ENCODE measurements around the gene EIF3M. TPM values are rescaled to one million over a fixed set of nuclear protein-coding genes. Genes with fewer than 3 reads are reported as not detected.

Gene EIF3M
- total RNA-seq: 668 and 975 TPM in 2 replicates

GRCh38 chr11:32583459-32584271 lies at the start of gene EIF3M:
Gene EIF3M (plus strand): TSS chr11:32583831. CDS start chr11:32583888, 57 bp downstream.
- peak; percentile 87 for DNase-seq (ENCODE audit: low read depth)

GRCh38 chr11:32538804-32539203 lies 44.8 kb upstream of the EIF3M start:
- no peak for DNase-seq (ENCODE audit: low read depth)

DNA sequence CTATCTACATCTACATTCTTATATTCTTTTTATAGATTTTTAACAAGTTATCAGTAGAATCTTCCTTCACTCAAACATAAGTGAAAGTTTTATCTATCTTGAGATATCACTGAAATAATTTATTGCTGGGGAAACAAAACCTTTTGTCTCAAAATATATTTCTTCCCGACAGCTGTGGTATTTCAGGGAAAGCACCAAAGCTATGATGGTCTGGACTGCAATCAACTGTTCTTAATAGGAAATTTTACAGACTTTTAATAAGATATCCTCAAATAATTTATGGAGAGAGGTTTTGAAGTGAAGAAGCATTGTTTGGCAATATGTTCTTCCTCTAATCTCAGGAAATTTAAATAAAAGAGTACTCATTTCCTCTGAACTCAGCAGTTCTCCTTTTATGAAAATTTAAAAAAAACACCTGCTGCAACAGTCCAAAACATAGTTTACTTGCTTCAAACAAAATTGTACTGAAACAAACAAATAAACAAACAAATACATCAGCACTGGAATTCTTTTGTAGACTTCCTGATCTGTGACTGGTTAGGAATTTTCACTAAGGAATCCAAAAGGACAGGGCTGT lies 33.9 kb upstream of the EIF3M start:
- no peak for DNase-seq (ENCODE audit: low read depth)

GRCh38 chr11:32550207-32550606 lies 33.4 kb upstream of the EIF3M start:
- DNase-seq (ENCODE audit: low read depth): no peak

DNA sequence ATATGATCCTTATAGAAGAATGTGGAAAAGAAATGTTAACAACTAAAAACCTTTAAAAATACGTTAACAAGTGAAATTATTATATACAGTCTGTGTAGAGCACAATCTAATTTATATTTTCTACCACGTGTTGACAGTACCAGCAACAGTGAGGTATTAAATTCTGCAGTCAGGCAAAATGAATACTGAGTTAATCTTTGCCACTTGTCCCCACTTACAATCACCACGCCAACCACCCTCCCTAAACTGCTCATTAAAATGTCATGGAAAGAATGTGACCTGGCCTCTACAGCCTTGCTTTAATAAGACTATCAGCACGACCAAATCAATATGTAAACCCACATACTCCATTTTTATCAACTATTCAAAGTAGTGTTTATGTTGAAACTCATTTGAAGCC lies 28.5 kb upstream of the EIF3M start:
- DNase-seq (ENCODE audit: low read depth): no peak

GRCh38 chr11:32555895-32556294 lies 27.7 kb upstream of the EIF3M start:
- no peak for DNase-seq (ENCODE audit: low read depth)

DNA sequence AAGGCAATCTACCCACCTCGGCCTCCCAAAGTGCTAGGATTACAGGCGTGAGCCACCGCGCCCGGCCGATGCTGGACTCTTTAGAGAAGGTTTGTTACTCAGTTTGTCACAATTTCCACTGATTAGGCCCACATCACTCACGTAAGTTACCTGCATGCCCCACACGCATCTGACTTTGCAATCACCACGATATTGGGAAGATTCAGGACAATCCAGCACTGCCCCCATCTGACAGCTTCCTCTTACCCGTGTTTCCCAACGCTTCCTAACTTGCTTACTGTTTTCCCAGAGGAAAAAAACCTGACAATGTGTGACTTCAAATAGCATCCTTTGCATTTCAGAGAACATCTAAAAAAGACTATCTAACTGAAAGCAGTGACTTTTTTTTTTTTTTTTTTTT lies 21.8 kb upstream of the EIF3M start:
- no peak for DNase-seq (ENCODE audit: low read depth)

DNA sequence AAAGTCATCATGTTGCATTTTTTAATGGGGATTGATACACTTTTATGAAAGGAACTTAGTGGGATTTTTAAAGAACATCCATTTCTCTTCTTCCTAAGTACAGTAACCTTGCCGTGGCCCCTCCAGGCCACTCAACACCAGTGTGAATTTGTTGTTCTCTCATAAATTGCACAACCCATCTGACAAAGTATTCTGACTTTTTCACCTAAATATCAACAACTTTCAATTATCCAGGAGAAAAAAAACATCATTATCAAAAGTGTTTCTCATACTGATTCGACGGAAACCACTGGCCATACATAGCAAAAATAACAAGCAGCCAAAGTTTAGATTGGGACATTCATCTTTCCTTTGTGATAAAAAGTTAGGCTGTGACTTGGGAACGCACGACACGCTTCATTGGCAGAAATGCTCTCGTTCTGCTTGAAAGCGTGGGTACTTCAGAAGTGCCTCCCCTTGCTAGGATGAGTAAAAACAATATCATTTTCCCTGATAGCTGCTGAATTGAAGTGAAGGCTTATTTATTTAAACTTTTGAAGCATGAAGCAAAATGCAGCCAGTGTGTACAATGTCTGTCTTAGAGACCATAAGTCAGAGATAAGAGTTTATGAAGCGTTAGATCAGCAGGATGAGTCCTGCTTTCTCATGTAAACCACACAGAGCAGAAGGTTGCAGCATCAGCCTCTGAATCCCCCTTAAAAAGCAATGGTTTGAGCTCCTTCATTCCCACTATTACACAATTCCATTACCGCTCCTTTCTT lies 20.6 kb upstream of the EIF3M start:
- DNase-seq (ENCODE audit: low read depth): peak; percentile 84

- DNase-seq (ENCODE audit: low read depth): no peak
Measured at GRCh38 chr11:32563600-32563959, 20.1 kb upstream of the EIF3M start.

DNA sequence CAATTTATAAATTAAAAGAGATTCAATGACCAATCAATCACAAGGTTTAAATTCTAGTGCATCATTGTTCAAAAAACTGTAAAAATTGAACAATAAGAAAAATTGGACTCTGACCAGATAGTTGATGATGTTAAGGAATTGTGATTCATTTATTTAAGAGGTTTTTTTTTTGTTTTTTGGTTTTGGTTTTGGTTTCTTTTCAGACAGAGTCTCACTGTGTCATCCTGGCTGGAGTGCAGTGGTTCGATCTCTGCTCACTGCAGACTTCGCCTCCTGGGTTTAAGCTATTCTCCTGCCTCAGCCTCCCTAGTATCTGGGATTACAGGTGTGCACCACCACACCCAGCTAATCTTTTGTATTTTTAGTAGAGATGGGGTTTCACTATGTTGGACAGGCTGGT lies 17.1 kb upstream of the EIF3M start:
- DNase-seq (ENCODE audit: low read depth): no peak

DNA sequence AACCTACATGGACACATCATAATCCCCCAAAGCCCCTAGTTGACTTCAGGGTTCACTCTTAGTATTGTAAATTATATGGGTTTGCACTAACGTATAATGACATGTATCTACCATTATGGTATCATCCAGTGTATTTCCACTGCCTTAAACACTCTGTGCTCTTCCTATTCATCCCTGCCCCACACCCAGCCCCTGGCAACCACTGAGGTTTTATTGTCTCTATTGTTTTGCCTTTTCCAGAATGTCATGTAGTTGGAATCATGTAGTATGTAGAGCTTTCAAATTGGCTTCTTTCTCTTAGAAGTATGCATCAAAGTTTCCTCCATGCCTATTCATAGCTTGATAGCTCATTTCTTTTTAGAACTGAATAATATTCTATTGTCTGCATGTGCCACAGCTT lies 16.5 kb upstream of the EIF3M start:
- DNase-seq (ENCODE audit: low read depth): no peak

DNA sequence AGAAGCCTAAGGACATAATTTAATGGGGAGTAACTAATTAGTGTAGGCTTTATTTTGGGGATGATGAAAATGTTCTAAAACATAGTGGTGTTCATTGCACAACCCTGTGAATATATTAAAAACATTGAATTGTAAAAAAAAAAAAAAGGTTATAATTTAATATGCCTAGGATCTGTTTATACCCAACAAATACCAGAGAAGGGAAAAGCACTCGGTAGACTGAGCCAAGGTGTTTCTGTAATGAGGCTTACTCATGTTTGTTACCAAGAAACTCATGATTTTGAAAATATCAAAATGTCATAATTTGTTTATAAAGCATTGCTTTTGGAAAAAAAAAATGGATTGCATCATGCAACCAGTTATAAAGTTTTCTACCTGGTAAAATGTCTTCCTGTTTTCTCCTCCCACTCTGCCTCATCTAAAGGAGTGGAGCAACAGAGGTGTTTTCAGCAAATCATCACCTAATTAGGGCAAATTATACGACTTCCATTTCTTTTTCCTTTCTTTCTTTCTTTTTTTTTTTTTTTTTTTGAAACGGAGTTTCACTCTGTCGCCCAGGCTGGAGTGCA lies 14.2 kb upstream of the EIF3M start:
- DNase-seq (ENCODE audit: low read depth): no peak

GRCh38 chr11:32571039-32571438 lies 12.6 kb upstream of the EIF3M start:
- no peak for DNase-seq (ENCODE audit: low read depth)

GRCh38 chr11:32573228-32573627 lies 10.4 kb upstream of the EIF3M start:
- DNase-seq (ENCODE audit: low read depth): no peak

DNA sequence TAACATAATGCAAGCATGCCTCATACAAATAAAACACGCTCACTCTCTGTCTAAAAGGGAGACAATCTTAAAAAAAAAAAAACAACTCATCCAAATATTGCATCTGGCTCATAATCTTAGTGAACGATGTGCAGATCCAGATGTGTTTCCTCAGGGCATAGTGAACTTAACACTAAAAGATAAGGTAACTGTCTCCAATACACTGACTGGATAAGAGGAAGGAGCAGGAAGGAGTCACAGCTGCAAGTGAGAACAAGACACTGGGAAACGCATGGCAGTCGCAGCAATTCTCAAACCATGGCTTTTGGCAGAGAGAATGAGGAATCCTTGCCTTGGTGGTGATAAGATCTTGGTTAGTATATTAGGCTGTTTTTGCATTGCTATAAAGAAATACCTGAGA lies 9.2 kb upstream of the EIF3M start:
- no peak for DNase-seq (ENCODE audit: low read depth)

- no peak for DNase-seq (ENCODE audit: low read depth)
Measured at GRCh38 chr11:32575070-32575469, 8.6 kb upstream of the EIF3M start.

GRCh38 chr11:32576456-32576855 lies 7.2 kb upstream of the EIF3M start:
- DNase-seq (ENCODE audit: low read depth): no peak

GRCh38 chr11:32580967-32581366 lies 2.7 kb upstream of the EIF3M start:
- DNase-seq (ENCODE audit: low read depth): peak; percentile 65

- no peak for DNase-seq (ENCODE audit: low read depth)
Measured at GRCh38 chr11:32581556-32581955, 2.1 kb upstream of the EIF3M start.

DNA sequence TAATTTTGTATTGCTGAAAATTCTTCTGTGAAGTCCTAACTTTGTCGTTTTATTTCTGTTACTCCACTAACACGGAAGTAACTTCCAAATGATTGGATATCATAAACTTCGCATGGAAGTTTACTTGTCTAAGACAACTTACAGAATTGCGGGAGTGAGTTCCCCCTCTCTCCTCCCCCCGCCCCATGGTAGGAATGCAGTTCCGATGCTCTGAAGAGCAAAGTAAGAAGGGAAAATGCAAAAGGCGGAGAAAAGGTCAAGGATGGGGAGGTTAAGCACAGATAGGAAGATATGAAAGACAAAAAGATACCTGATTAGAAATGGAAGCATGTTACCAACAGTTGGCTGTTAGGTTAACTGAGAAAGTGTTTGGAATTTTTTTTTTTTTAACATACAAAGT lies 1.3 kb downstream of the EIF3M start:
- DNase-seq (ENCODE audit: low read depth): no peak

DNA sequence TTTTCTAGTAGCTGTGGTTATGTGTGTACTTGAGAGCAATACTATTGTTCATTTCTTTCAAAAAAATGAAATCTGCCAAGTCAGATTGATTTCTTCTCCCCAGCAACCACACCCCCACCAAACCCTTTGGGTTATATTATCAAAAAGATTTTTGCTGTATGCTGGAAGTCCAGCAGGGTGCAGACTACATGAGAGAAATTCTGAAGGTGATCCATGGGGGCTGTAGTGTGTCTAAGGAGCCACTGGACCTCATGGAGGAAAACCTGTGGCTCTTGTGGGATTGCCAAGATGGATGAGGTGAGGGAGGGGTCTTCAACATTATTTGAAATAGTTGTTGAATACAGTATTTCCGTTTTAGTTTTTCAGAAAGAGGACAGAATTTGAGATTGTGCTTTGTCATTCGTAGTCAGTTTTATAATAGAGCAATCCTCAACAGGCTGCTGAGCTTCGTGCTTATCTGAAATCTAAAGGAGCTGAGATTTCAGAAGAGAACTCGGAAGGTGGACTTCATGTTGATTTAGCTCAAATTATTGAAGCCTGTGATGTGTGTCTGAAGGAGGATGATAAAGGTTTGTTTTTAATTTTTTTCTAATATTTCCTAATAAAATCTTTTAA lies 3.1 kb downstream of the EIF3M start:
- peak; percentile 34 for DNase-seq (ENCODE audit: low read depth)

GRCh38 chr11:32594272-32594671 lies 10.6 kb downstream of the EIF3M start:
- no peak for DNase-seq (ENCODE audit: low read depth)
